ENCODE results near the gene ANKRD6.

DNA sequence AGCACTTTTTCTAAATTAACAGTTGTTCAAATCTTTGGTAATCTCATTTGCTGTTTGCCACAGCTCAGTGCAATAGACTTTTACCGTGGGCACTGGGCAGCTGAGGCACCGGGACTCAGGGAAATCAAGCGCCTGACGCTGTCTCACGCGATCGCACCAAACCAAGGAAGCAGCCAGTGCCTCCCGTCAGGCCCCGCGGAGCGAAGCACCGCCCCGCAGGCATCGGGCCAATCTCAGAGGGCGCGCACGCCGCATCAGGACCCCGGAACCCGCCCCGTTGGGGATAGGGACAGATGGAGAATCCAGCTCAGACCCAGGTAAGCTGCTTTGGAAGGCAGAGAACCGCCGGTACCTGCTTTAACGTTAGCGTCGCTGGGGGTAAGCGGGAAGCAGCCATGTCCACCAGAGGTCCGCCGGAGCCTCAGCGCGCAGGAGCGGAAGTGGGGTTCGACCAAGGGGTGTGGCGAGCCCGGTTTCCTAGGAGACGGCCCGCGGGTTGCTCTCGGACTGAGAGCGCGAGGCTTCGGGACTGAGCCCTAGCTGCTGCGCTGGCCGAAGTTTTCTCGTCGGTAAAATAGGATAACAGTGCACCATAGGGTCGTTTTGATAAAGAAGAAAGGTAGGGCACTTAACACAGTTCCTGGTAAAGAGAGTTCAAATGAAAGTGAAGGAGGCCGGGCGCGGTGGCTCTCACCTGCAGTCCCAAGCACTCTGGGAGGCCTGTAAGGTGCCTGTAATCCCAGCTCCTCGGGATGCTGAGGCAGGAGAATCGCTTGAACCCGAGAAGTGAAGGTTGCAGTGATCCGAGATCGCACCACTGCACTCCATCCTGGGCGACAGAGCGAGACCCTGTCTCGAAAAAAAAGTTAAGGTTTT, 205.6 kb downstream of the ANKRD6 start, which contains the start of gene LYRM2:
- TF ChIP-seq, protein P1, sequence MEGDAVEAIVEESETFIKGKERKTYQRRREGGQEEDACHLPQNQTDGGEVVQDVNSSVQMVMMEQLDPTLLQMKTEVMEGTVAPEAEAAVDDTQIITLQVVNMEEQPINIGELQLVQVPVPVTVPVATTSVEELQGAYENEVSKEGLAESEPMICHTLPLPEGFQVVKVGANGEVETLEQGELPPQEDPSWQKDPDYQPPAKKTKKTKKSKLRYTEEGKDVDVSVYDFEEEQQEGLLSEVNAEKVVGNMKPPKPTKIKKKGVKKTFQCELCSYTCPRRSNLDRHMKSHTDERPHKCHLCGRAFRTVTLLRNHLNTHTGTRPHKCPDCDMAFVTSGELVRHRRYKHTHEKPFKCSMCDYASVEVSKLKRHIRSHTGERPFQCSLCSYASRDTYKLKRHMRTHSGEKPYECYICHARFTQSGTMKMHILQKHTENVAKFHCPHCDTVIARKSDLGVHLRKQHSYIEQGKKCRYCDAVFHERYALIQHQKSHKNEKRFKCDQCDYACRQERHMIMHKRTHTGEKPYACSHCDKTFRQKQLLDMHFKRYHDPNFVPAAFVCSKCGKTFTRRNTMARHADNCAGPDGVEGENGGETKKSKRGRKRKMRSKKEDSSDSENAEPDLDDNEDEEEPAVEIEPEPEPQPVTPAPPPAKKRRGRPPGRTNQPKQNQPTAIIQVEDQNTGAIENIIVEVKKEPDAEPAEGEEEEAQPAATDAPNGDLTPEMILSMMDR (IDR thresholded peaks at IDR 0.05 in 4 of 5, conservative IDR thresholded peaks at IDR 0.05 in 1 of 5): peak in 4 of 5 experiments; percentile 5 to 27 (median 19)
- peak; percentile 90 to 91 for TF ChIP-seq POLR2A (IDR thresholded peaks at IDR 0.05)
